Keratinocyte (primary cell): ENCODE results near the gene KCNK5. TPM values are rescaled to one million over a fixed set of nuclear protein-coding genes. Genes with fewer than 3 reads are reported as not detected.

Experiments
- DNase-seq: peaks from one replicate; pipeline ENCODE4 v3.0.0-alpha.2; 2011; ENCODE audit warnings: low read depth, missing footprints, low spot score
- FAIRE-seq: peaks from 2 replicates; lab custom pipeline; 2011; peaks lifted over from hg19 to GRCh38; lab: Jason Lieb, UNC
- H2AFZ ChIP-seq: 2 replicates; pipeline ENCODE4 v1.6.0; 2012; ENCODE audit warnings: low read length, control low read depth, inconsistent platforms; ENCODE audit not compliant: control insufficient read depth
- H3K27ac ChIP-seq: 2 replicates; pipeline ENCODE4 v1.5.1; 2011; ENCODE audit warnings: low read length; ENCODE audit not compliant: control insufficient read depth, insufficient read depth
- H3K27me3 ChIP-seq: 3 replicates; pipeline ENCODE4 v1.6.0; 2011; ENCODE audit warnings: low read length; ENCODE audit not compliant: control insufficient read depth, insufficient read depth; ENCODE audit errors: extremely low read depth
- H3K36me3 ChIP-seq, 2 experiments: 2 replicates in 1 of 2; 3 replicates in 1 of 2; pipeline ENCODE4 v1.5.1; 2011; ENCODE audit warnings: low read length in 2 of 2, mild to moderate bottlenecking in 1 of 2; ENCODE audit not compliant: control insufficient read depth in 2 of 2, insufficient read depth in 2 of 2; ENCODE audit errors: extremely low read depth in 1 of 2
- H3K4me1 ChIP-seq: 3 replicates; pipeline ENCODE4 v1.5.1; 2011; ENCODE audit warnings: low read length; ENCODE audit not compliant: control insufficient read depth, insufficient read depth; ENCODE audit errors: extremely low read depth
- H3K4me2 ChIP-seq: 3 replicates; pipeline ENCODE4 v1.6.0; 2011; ENCODE audit warnings: low read depth, low read length; ENCODE audit not compliant: control insufficient read depth, insufficient read depth; ENCODE audit errors: extremely low read depth
- H3K4me3 ChIP-seq, 3 experiments: fragments of 200-600 bp in 1 of 3; sonication (generic) in 1 of 3; 2 replicates in 2 of 3; 3 replicates in 1 of 3; pipeline ENCODE4 v1.5.1; 2011 to 2016; ENCODE audit warnings: low read length in 3 of 3, mild to moderate bottlenecking in 3 of 3, control low read depth in 2 of 3, inconsistent platforms in 1 of 3, low read depth in 1 of 3, mixed read lengths in 1 of 3, mixed run types in 1 of 3, moderate library complexity in 1 of 3; ENCODE audit not compliant: control insufficient read depth in 2 of 3, insufficient read depth in 2 of 3; ENCODE audit errors: extremely low read depth in 1 of 3
- H3K79me2 ChIP-seq: 2 replicates; pipeline ENCODE4 v1.6.0; 2012; ENCODE audit warnings: low read length; ENCODE audit not compliant: control insufficient read depth, insufficient read depth
- H3K9ac ChIP-seq: 3 replicates; pipeline ENCODE4 v1.6.0; 2011; ENCODE audit warnings: low read length; ENCODE audit not compliant: control insufficient read depth, insufficient read depth; ENCODE audit errors: extremely low read depth
- H3K9me1 ChIP-seq: 3 replicates; pipeline ENCODE4 v1.6.0; 2011; ENCODE audit warnings: low read length; ENCODE audit not compliant: control insufficient read depth, insufficient read depth; ENCODE audit errors: extremely low read depth
- H3K9me3 ChIP-seq: 2 replicates; pipeline ENCODE4 v1.5.1; 2012; ENCODE audit warnings: low read depth, low read length; ENCODE audit not compliant: control insufficient read depth
- H4K20me1 ChIP-seq: 3 replicates; pipeline ENCODE4 v1.6.0; 2011; ENCODE audit warnings: low read length; ENCODE audit not compliant: control insufficient read depth, insufficient read depth; ENCODE audit errors: extremely low read depth
- EZH2 ChIP-seq: IDR thresholded peaks from one replicate; pipeline ENCODE4 v1.6.1; 2012; ENCODE audit warnings: inconsistent platforms, mild to moderate bottlenecking, low read length, moderate library complexity
- dilution Hi-C: fragments of 300-500 bp; cut with MboI; formaldehyde crosslinking; loops from one replicate; pipeline ENCODE4 v1.7.0; 2020; ENCODE audit warnings: low sequenced_read_pairs; ENCODE audit not compliant: extremely low pct_ligation_motif_present
- polyA plus RNA-seq, 5 experiments: library from polyadenylated mRNA; depleted of rRNA in 3 of 5; stranded (reverse) in 3 of 5; stranded (forward) in 1 of 5; unstranded in 1 of 5; fragments of >200 nt; gene quantifications; 1 replicate in 1 of 5; 2 replicates in 3 of 5; 3 replicates in 1 of 5; pipeline versions ENCODE4 v1.2.1 to v1.2.3, GENCODE V29; 2011 to 2012; ENCODE audit warnings: missing spikeins in 2 of 5, low read depth in 1 of 5, low replicate concordance in 1 of 5
- TF ChIP-seq, protein P1 (sequence below), 3 experiments: IDR thresholded peaks in 1 of 3; conservative IDR thresholded peaks in 1 of 3; optimal IDR thresholded peaks in 1 of 3; 2 replicates in 2 of 3; 3 replicates in 1 of 3; pipeline versions ENCODE3 to v1.5.1; 2011; ENCODE audit warnings: low read length in 3 of 3, mild to moderate bottlenecking in 3 of 3, moderate library complexity in 2 of 3, control low read depth in 1 of 3, inconsistent platforms in 1 of 3; ENCODE audit not compliant: insufficient read depth in 2 of 3; ENCODE audit errors: extremely low read depth in 1 of 3

KCNK5 gene
- polyA plus RNA-seq, 1 donor (not counting 4 experiments of a cell fraction or from before 2014, with no cell fraction given) = not detected

DNA sequence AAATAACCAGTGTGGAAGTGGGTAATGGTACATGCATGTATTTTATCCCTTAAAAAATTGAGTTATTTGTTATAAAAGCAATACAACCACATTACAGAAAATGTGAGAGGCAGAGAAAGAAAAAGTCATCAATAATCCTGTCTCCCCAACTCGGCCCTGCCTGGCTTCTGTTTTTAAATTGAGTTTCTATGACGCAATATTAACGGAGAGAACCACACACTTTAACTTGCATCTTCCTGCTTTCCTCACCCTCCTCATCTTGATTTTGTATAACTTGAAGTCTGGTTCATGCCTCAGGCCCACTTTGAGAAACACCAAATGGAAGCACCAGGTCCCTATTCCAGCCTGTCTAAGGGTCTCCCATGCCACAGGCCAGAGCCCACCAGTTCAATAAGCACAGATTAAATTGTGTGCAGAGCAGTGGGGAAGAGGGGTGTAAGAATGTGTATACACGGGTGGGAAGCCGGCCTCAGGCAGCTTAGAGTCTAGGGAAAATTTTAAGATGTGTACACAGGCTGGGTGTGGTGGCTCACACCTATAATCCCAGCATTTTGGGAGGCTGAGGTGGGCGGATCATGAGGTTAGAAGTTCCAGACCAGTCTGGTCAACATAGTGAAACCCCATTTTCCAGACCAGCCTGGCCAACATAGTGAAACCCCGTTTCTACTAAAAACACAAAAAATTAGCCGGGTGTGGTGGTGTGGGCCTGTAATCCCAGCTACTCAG, 15.9 kb downstream of the KCNK5 start:
- H3K4me3 ChIP-seq = no peak overlapping the region
- H3K9ac ChIP-seq = no peak overlapping the region
- H3K27me3 ChIP-seq = no peaks in the 10 kb centered on the region
- no peaks in the 10 kb centered on the region for H3K9me3 ChIP-seq
- FAIRE-seq = no peak
- H3K4me1 ChIP-seq = no peaks in the 10 kb centered on the region
- no peak overlapping the region for H3K4me2 ChIP-seq
- no peak overlapping the region for H2AFZ ChIP-seq
- TF ChIP-seq, protein P1, sequence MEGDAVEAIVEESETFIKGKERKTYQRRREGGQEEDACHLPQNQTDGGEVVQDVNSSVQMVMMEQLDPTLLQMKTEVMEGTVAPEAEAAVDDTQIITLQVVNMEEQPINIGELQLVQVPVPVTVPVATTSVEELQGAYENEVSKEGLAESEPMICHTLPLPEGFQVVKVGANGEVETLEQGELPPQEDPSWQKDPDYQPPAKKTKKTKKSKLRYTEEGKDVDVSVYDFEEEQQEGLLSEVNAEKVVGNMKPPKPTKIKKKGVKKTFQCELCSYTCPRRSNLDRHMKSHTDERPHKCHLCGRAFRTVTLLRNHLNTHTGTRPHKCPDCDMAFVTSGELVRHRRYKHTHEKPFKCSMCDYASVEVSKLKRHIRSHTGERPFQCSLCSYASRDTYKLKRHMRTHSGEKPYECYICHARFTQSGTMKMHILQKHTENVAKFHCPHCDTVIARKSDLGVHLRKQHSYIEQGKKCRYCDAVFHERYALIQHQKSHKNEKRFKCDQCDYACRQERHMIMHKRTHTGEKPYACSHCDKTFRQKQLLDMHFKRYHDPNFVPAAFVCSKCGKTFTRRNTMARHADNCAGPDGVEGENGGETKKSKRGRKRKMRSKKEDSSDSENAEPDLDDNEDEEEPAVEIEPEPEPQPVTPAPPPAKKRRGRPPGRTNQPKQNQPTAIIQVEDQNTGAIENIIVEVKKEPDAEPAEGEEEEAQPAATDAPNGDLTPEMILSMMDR (optimal IDR thresholded peaks at IDR 0.05 in 1 of 3, IDR thresholded peaks at IDR 0.05 in 1 of 3, conservative IDR thresholded peaks at IDR 0.05 in 1 of 3; ENCODE audit: extremely low read depth in 1 of 3, insufficient read depth in 2 of 3, low read length in 3 of 3) = no peak
- TF ChIP-seq EZH2 = no peak
- H3K27ac ChIP-seq = no peak overlapping the region
- no peaks in the 10 kb centered on the region for H3K79me2 ChIP-seq
- DNase-seq = no peak
- dilution Hi-C loops = no loop called here
- H3K9me1 ChIP-seq = no peaks in the 10 kb centered on the region
- H4K20me1 ChIP-seq = no peaks in the 10 kb centered on the region
- H3K36me3 ChIP-seq = no peaks in the 10 kb centered on the region

GRCh38 chr6:39211183-39211582, 18.1 kb downstream of the KCNK5 start:
- Histone ChIP-seq H3K9me3 (no peaks in the 10 kb centered on the region), H3K27ac (no peak overlapping the region), H3K36me3 (no peaks in the 10 kb centered on the region), H3K9ac (no peak overlapping the region), H3K27me3 (no peaks in the 10 kb centered on the region), H3K4me2 (no peak overlapping the region), H3K79me2 (no peaks in the 10 kb centered on the region), H3K9me1 (no peaks in the 10 kb centered on the region), H3K4me3 (no peak overlapping the region), H4K20me1 (no peaks in the 10 kb centered on the region), H3K4me1 (no peaks in the 10 kb centered on the region), H2AFZ (no peak overlapping the region)
- FAIRE-seq (no peak), DNase-seq (no peak)
- dilution Hi-C loops = no loop called here
- TF ChIP-seq EZH2 = no peak
- TF ChIP-seq, protein P1 (optimal IDR thresholded peaks at IDR 0.05 in 1 of 3, IDR thresholded peaks at IDR 0.05 in 1 of 3, conservative IDR thresholded peaks at IDR 0.05 in 1 of 3; ENCODE audit: extremely low read depth in 1 of 3, insufficient read depth in 2 of 3, low read length in 3 of 3) = no peak
